GM12892 (cell line): ENCODE measurements around the gene CCDC40.

Experiments
- POLR2A ChIP-seq: IDR thresholded peaks from 2 replicates; pipeline ENCODE4 v1.6.1; 2011; ENCODE audit warnings: low read depth, low read length, control low read depth
- POLR2AphosphoS5 ChIP-seq: IDR thresholded peaks from 2 replicates; pipeline ENCODE4 v1.6.1; 2011; ENCODE audit warnings: low read depth, low read length, control low read depth
- TAF1 ChIP-seq: IDR thresholded peaks from 2 replicates; pipeline ENCODE4 v1.6.1; 2011; ENCODE audit warnings: low read depth, mild to moderate bottlenecking, control low read depth, low read length, borderline replicate concordance

DNA sequence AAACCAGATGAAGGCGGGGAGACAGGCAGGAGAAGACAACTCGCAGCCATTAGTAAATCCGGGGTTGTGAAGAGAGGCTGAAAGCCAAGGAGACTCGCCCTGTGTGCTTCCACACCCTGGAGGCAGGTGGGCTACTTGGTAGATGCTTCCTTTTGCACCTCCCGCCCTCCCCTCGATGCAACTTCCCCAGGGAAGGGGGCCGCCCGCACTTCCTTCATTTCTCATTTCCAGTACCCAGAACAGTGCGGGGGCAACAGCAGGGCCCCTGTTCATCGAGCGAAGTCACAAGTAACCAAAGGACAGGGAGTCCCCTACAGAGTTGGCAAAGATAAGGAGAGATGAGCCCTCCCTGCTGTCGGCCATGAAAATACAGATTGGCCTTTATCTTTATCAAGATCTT lies 25.0 kb downstream of the CCDC40 start:
- TF ChIP-seq POLR2A (no peak), POLR2AphosphoS5 (no peak), TAF1 (no peak)
